Activated naive CD8-positive, alpha-beta T cell treated with anti-CD3 and anti-CD28 coated beads for 36 hours (primary cell): ENCODE data around the gene RBP5. TPM values are rescaled to one million over a fixed set of nuclear protein-coding genes. Genes with fewer than 3 reads are reported as not detected.

ENCODE experiments used
- DNase-seq: peaks from one replicate; pipeline ENCODE4 v3.0.0; 2021
- H3K27ac Mint-ChIP-seq: one replicate; pipeline ENCODE4 v1.8.0; 2022; ENCODE audit warnings: mild to moderate bottlenecking, moderate library complexity, mixed read lengths
- H3K27me3 Mint-ChIP-seq: one replicate; pipeline ENCODE4 v1.8.0; 2022; ENCODE audit warnings: mild to moderate bottlenecking, mixed read lengths
- H3K36me3 Mint-ChIP-seq: one replicate; pipeline ENCODE4 v1.8.0; 2021; ENCODE audit warnings: mild to moderate bottlenecking, mixed read lengths
- H3K4me1 Mint-ChIP-seq: one replicate; pipeline ENCODE4 v1.8.0; 2021; ENCODE audit warnings: mixed read lengths
- H3K4me3 Mint-ChIP-seq: one replicate; pipeline ENCODE4 v1.8.0; 2022; ENCODE audit warnings: mild to moderate bottlenecking, moderate library complexity, mixed read lengths
- H3K9me3 Mint-ChIP-seq: one replicate; pipeline ENCODE4 v1.8.0; 2022; ENCODE audit warnings: mixed read lengths
- total RNA-seq, 2 experiments: library from RNA; stranded (reverse); gene quantifications; one replicate each; pipeline ENCODE4 v1.2.3, GENCODE V29; 2021

The RBP5 gene
- total RNA-seq, 2 experiments from 2014 or later = not detected

- Mint-ChIP-seq H3K27me3 (no peaks in the 10 kb centered on the region), H3K4me3 (peak overlapping the region; percentile 80), H3K36me3 (no peaks in the 10 kb centered on the region), H3K9me3 (no peaks in the 10 kb centered on the region), H3K27ac (peak overlapping the region; percentile 49), H3K4me1 (peaks cover 7% of the 10 kb centered on the region)
- no peak for DNase-seq
Measured at GRCh38 chr12:7091660-7092228, 36.9 kb downstream of the RBP5 start.

GRCh38 chr12:7091171-7091570 lies 37.5 kb downstream of the RBP5 start:
- Mint-ChIP-seq H3K4me3 (no peak overlapping the region), H3K9me3 (no peaks in the 10 kb centered on the region), H3K27me3 (no peaks in the 10 kb centered on the region), H3K36me3 (no peaks in the 10 kb centered on the region), H3K27ac (peak overlapping the region; percentile 17), H3K4me1 (peaks cover 7% of the 10 kb centered on the region)
- DNase-seq = no peak

GRCh38 chr12:7090222-7090998 lies 38.3 kb downstream of the RBP5 start:
- peaks cover 7% of the 10 kb centered on the region for H3K4me1 Mint-ChIP-seq
- no peak overlapping the region for H3K27ac Mint-ChIP-seq
- H3K36me3 Mint-ChIP-seq = no peaks in the 10 kb centered on the region
- H3K4me3 Mint-ChIP-seq = no peak overlapping the region
- DNase-seq = no peak
- H3K9me3 Mint-ChIP-seq = no peaks in the 10 kb centered on the region
- H3K27me3 Mint-ChIP-seq = no peaks in the 10 kb centered on the region

- DNase-seq = no peak
- Mint-ChIP-seq H3K27ac (no peak overlapping the region), H3K9me3 (no peaks in the 10 kb centered on the region), H3K27me3 (no peaks in the 10 kb centered on the region), H3K4me3 (no peak overlapping the region), H3K36me3 (no peaks in the 10 kb centered on the region), H3K4me1 (peaks cover 7% of the 10 kb centered on the region)
Measured at GRCh38 chr12:7089196-7089871, 39.4 kb downstream of the RBP5 start.

- Mint-ChIP-seq H3K27ac (no peak overlapping the region), H3K4me3 (no peak overlapping the region), H3K27me3 (no peaks in the 10 kb centered on the region), H3K9me3 (peaks cover 4% of the 10 kb centered on the region), H3K36me3 (peaks cover 3% of the 10 kb centered on the region), H3K4me1 (no peaks in the 10 kb centered on the region)
- DNase-seq = no peak
Measured at GRCh38 chr12:7083125-7083524, 45.6 kb downstream of the RBP5 start.

- no peak for DNase-seq
- Mint-ChIP-seq H3K27ac (no peak overlapping the region), H3K27me3 (no peaks in the 10 kb centered on the region), H3K9me3 (peaks cover 4% of the 10 kb centered on the region), H3K4me3 (no peak overlapping the region), H3K4me1 (no peaks in the 10 kb centered on the region), H3K36me3 (peaks cover 3% of the 10 kb centered on the region)
Measured at GRCh38 chr12:7081037-7081436, 47.7 kb downstream of the RBP5 start.

GRCh38 chr12:7079826-7080125 lies 48.9 kb downstream of the RBP5 start:
- H3K4me1 Mint-ChIP-seq = no peaks in the 10 kb centered on the region
- DNase-seq = no peak
- H3K27me3 Mint-ChIP-seq = no peaks in the 10 kb centered on the region
- no peak overlapping the region for H3K27ac Mint-ChIP-seq
- no peak overlapping the region for H3K4me3 Mint-ChIP-seq
- H3K9me3 Mint-ChIP-seq = peaks cover 4% of the 10 kb centered on the region
- peaks cover 3% of the 10 kb centered on the region for H3K36me3 Mint-ChIP-seq

GRCh38 chr12:7078163-7078562 lies 50.5 kb downstream of the RBP5 start:
- DNase-seq = no peak
- H3K36me3 Mint-ChIP-seq = peaks cover under 1% of the 10 kb centered on the region
- H3K4me1 Mint-ChIP-seq = no peaks in the 10 kb centered on the region
- peaks cover 2% of the 10 kb centered on the region for H3K9me3 Mint-ChIP-seq
- no peak overlapping the region for H3K27ac Mint-ChIP-seq
- no peak overlapping the region for H3K4me3 Mint-ChIP-seq
- H3K27me3 Mint-ChIP-seq = no peaks in the 10 kb centered on the region

GRCh38 chr12:7076493-7076892 lies 52.2 kb downstream of the RBP5 start:
- Mint-ChIP-seq H3K9me3 (no peaks in the 10 kb centered on the region), H3K4me1 (no peaks in the 10 kb centered on the region), H3K27me3 (no peaks in the 10 kb centered on the region), H3K27ac (no peak overlapping the region), H3K4me3 (no peak overlapping the region), H3K36me3 (no peaks in the 10 kb centered on the region)
- DNase-seq = no peak

- no peak overlapping the region for H3K27ac Mint-ChIP-seq
- H3K4me3 Mint-ChIP-seq = no peak overlapping the region
- no peak for DNase-seq
Measured at GRCh38 chr12:7075939-7076338, 52.8 kb downstream of the RBP5 start.

GRCh38 chr12:7075518-7075917 lies 53.2 kb downstream of the RBP5 start:
- peaks cover 2% of the 10 kb centered on the region for H3K27me3 Mint-ChIP-seq
- no peak overlapping the region for H3K27ac Mint-ChIP-seq
- no peaks in the 10 kb centered on the region for H3K9me3 Mint-ChIP-seq
- no peaks in the 10 kb centered on the region for H3K4me1 Mint-ChIP-seq
- H3K4me3 Mint-ChIP-seq = no peak overlapping the region
- no peak for DNase-seq
- no peaks in the 10 kb centered on the region for H3K36me3 Mint-ChIP-seq

More at GRCh38 chr12:7075939-7076338, 52.8 kb downstream of the RBP5 start:
- Mint-ChIP-seq H3K9me3 (no peaks in the 10 kb centered on the region), H3K4me1 (no peaks in the 10 kb centered on the region), H3K36me3 (no peaks in the 10 kb centered on the region), H3K27me3 (no peaks in the 10 kb centered on the region)

- no peak overlapping the region for H3K27ac Mint-ChIP-seq
- H3K36me3 Mint-ChIP-seq = no peaks in the 10 kb centered on the region
- no peaks in the 10 kb centered on the region for H3K9me3 Mint-ChIP-seq
- H3K4me1 Mint-ChIP-seq = no peaks in the 10 kb centered on the region
- peaks cover 8% of the 10 kb centered on the region for H3K27me3 Mint-ChIP-seq
- H3K4me3 Mint-ChIP-seq = no peak overlapping the region
- DNase-seq = no peak
Measured at GRCh38 chr12:7073946-7074345, 54.7 kb downstream of the RBP5 start.

Other genes starting within 250 kb of the RBP5 start
- gene LRRC23, start 224.1 kb downstream of the RBP5 start, total RNA-seq = 1 to 10 TPM; 3.0 to 4.1 TPM
- gene ENO2, start 214.3 kb downstream of the RBP5 start, total RNA-seq = 100 to 1,000 TPM; 140 to 141 TPM
- 10 to 100 TPM; 27.6 to 28.5 TPM for gene ATN1, start 200.9 kb downstream of the RBP5 start, total RNA-seq
- gene RNU7-1, start 185.1 kb downstream of the RBP5 start, total RNA-seq = not detected
- 100 to 1,000 TPM; 203 to 208 TPM for gene C12orf57, start 184.9 kb downstream of the RBP5 start, total RNA-seq
- 100 to 1,000 TPM; 457 to 467 TPM for gene PTPN6, start 177.5 kb downstream of the RBP5 start, total RNA-seq
- gene PHB2, start 158.2 kb downstream of the RBP5 start, total RNA-seq = 100 to 1,000 TPM; 556 to 557 TPM
- 100 to 1,000 TPM; 130 to 140 TPM for gene EMG1, start 158.0 kb downstream of the RBP5 start, total RNA-seq
- gene LPCAT3, start 110.4 kb downstream of the RBP5 start, total RNA-seq = 10 to 100 TPM; 23.3 to 23.8 TPM
- under 1 TPM; 0.47 to 0.66 TPM for gene C1S, start 68.2 kb downstream of the RBP5 start, total RNA-seq
- 1 to 10 TPM; 1.6 to 2.5 TPM for gene C1R, start 36.4 kb downstream of the RBP5 start, total RNA-seq
- 10 to 100 TPM in 1 of 2 experiments, 1 to 10 TPM in 1; 8.6 to 10.1 TPM for gene C1RL, start 19.7 kb downstream of the RBP5 start, total RNA-seq
- gene CLSTN3, start 1.5 kb upstream of the RBP5 start, total RNA-seq = 10 to 100 TPM; 16.5 to 17.2 TPM
- 10 to 100 TPM; 39.1 to 40.3 TPM for gene PEX5, start 60.8 kb upstream of the RBP5 start, total RNA-seq
- not detected for gene ACSM4, start 175.2 kb upstream of the RBP5 start, total RNA-seq